CD4-positive, alpha-beta memory T cell (primary cell): ENCODE measurements around the gene PPP1R3E. TPM values are rescaled to one million over a fixed set of nuclear protein-coding genes. Genes with fewer than 3 reads are reported as not detected.

ENCODE experiments used
- CTCF ChIA-PET: fragments of 350-600 bp; sonication (Branson Sonifier 250); formaldehyde crosslinking; loops from one replicate; lab custom pipeline; 2021; ENCODE audit warnings: inconsistent platforms; ENCODE audit not compliant: partially characterized antibody; lab: Charles Lee
- POLR2A ChIA-PET: fragments of 350-600 bp; sonication (Branson Sonifier 250); formaldehyde crosslinking; loops from one replicate; lab custom pipeline; 2021; ENCODE audit not compliant: partially characterized antibody; lab: Charles Lee
- DNase-seq, 5 donors: peaks; one replicate each; pipeline versions ENCODE4 v3.0.0 to v3.0.0-alpha.2; 2020 to 2022; ENCODE audit warnings: mixed read lengths in 1 of 5
- H3K27ac ChIP-seq: one replicate; pipeline ENCODE4 v1.7.0; 2013; ENCODE audit warnings: low read depth, low read length
- H3K27me3 ChIP-seq: 2 replicates; pipeline ENCODE4 v1.7.0; 2013; ENCODE audit warnings: mild to moderate bottlenecking, low read length, moderate library complexity; ENCODE audit not compliant: insufficient read depth
- H3K36me3 ChIP-seq: 2 replicates; pipeline ENCODE4 v1.7.0; 2013; ENCODE audit warnings: mild to moderate bottlenecking, low read length, moderate library complexity; ENCODE audit not compliant: insufficient read depth
- H3K4me1 ChIP-seq: 2 replicates; pipeline ENCODE4 v1.7.0; 2013; ENCODE audit warnings: mild to moderate bottlenecking, low read length, moderate library complexity; ENCODE audit not compliant: insufficient read depth
- H3K4me3 ChIP-seq, 2 donors: one replicate each; pipeline ENCODE4 v1.7.0; 2013; ENCODE audit warnings: low read length in 2 of 2, mild to moderate bottlenecking in 1 of 2
- H3K9me3 ChIP-seq, 2 donors: one replicate each; pipeline ENCODE4 v1.7.0; 2013; ENCODE audit warnings: low read length in 2 of 2, control low read depth in 1 of 2; ENCODE audit not compliant: control insufficient read depth in 1 of 2
- H3K27ac Mint-ChIP-seq, 7 donors: one replicate each; pipeline ENCODE4 v1.8.0; 2020 to 2021; ENCODE audit warnings: mixed read lengths in 7 of 7, mild to moderate bottlenecking in 6 of 7, inconsistent platforms in 3 of 7, moderate library complexity in 3 of 7
- H3K27me3 Mint-ChIP-seq, 2 donors: one replicate each; pipeline ENCODE4 v1.8.0; 2020 to 2021; ENCODE audit warnings: mixed read lengths in 2 of 2
- H3K36me3 Mint-ChIP-seq, 2 donors: one replicate each; pipeline ENCODE4 v1.8.0; 2020 to 2021; ENCODE audit warnings: mixed read lengths in 2 of 2, inconsistent platforms in 1 of 2, mild to moderate bottlenecking in 1 of 2
- H3K4me1 Mint-ChIP-seq, 4 donors: one replicate each; pipeline ENCODE4 v1.8.0; 2020 to 2021; ENCODE audit warnings: mixed read lengths in 4 of 4, mild to moderate bottlenecking in 1 of 4
- H3K4me3 Mint-ChIP-seq, 8 donors: one replicate each; pipeline ENCODE4 v1.8.0; 2020 to 2021; ENCODE audit warnings: mixed read lengths in 8 of 8, mild to moderate bottlenecking in 7 of 8, moderate library complexity in 6 of 8, inconsistent platforms in 3 of 8
- H3K9me3 Mint-ChIP-seq, 8 donors: one replicate each; pipeline ENCODE4 v1.8.0; 2020 to 2021; ENCODE audit warnings: mixed read lengths in 8 of 8, mild to moderate bottlenecking in 5 of 8, inconsistent platforms in 3 of 8, moderate library complexity in 1 of 8
- intact Hi-C: fragments of 100-400 bp; cut with micrococcal nuclease; formaldehyde crosslinking; loops from one replicate; pipeline ENCODE4 v1.15.1; 2023
- polyA plus RNA-seq, 2 donors: library from polyadenylated mRNA; unstranded; fragments of 300-500 nt; fragmentation: Illumina TruSeq; gene quantifications; one replicate each; pipeline ENCODE4 v1.2.3, GENCODE V29; 2021
- total RNA-seq, 2 experiments: library from RNA; stranded (reverse); gene quantifications; one replicate each; pipeline ENCODE4 v1.2.3, GENCODE V29; 2021

The PPP1R3E gene
- total and polyA plus RNA-seq, 4 experiments from 2014 or later: 1.3 to 87.3 (median 42.6) TPM

GRCh38 chr14:23248601-23249000, 54.1 kb downstream of the PPP1R3E start:
- no peak overlapping the region for H3K27ac Mint-ChIP-seq
- H3K9me3 Mint-ChIP-seq: no peaks in the 10 kb centered on the region
- Histone ChIP-seq H3K27ac (no peak overlapping the region), H3K36me3 (no peaks in the 10 kb centered on the region), H3K4me1 (no peaks in the 10 kb centered on the region), H3K9me3 (no peaks in the 10 kb centered on the region), H3K4me3 (no peak overlapping the region), H3K27me3 (no peaks in the 10 kb centered on the region)
- no peaks in the 10 kb centered on the region for H3K36me3 Mint-ChIP-seq
- no peaks in the 10 kb centered on the region for H3K4me1 Mint-ChIP-seq
- ChIA-PET POLR2A (no interaction called here), CTCF (interaction anchor here (1.2 kb wide), 1 partner anchor 14 kb away, joined by 3 read pairs; no protein-coding TSS in a partner anchor)
- intact Hi-C loops: no loop called here
- H3K4me3 Mint-ChIP-seq: no peak overlapping the region
- DNase-seq: no peak
- H3K27me3 Mint-ChIP-seq: peaks cover 9 to 16% of the 10 kb centered on the region in 2 donors

Other genes starting within 250 kb of the PPP1R3E start
- gene CDH24, start 245.3 kb downstream of the PPP1R3E start, total RNA-seq: 1 to 10 TPM; 1.3 to 1.6 TPM
- gene CDH24, start 245.3 kb downstream of the PPP1R3E start, polyA plus RNA-seq: under 1 TPM; 0.15 to 0.53 TPM
- gene ACIN1, start 207.7 kb downstream of the PPP1R3E start, total RNA-seq: 100 to 1,000 TPM; 317 to 327 TPM
- gene ACIN1, start 207.7 kb downstream of the PPP1R3E start, polyA plus RNA-seq: 10 to 100 TPM in 1 of 2 donors, 1 to 10 TPM in 1; 1.2 to 20.5 TPM
- 10 to 100 TPM; 49.7 to 54.0 TPM for gene C14orf119, start 207.4 kb downstream of the PPP1R3E start, total RNA-seq
- gene C14orf119, start 207.4 kb downstream of the PPP1R3E start, polyA plus RNA-seq: 100 to 1,000 TPM in 1 of 2 donors, 10 to 100 TPM in 1; 80.1 to 147 TPM
- not detected for gene CIROP, start 197.9 kb downstream of the PPP1R3E start, total RNA-seq
- gene CIROP, start 197.9 kb downstream of the PPP1R3E start, polyA plus RNA-seq: not detected
- under 1 TPM; 0.69 to 0.84 TPM for gene CEBPE, start 183.6 kb downstream of the PPP1R3E start, total RNA-seq
- gene CEBPE, start 183.6 kb downstream of the PPP1R3E start, polyA plus RNA-seq: under 1 TPM; 0.16 to 0.35 TPM
- gene SLC7A8, start 119.2 kb downstream of the PPP1R3E start, total RNA-seq: 1 to 10 TPM; 2.4 to 4.1 TPM
- under 1 TPM; 0.56 to 0.62 TPM for gene SLC7A8, start 119.2 kb downstream of the PPP1R3E start, polyA plus RNA-seq
- gene RNF212B, start 64.9 kb downstream of the PPP1R3E start, total RNA-seq: not detected
- gene RNF212B, start 64.9 kb downstream of the PPP1R3E start, polyA plus RNA-seq: not detected
- 10 to 100 TPM; 21.0 to 21.7 TPM for gene HOMEZ, start 16.7 kb downstream of the PPP1R3E start, total RNA-seq
- 1 to 10 TPM; 1.5 to 5.7 TPM for gene HOMEZ, start 16.7 kb downstream of the PPP1R3E start, polyA plus RNA-seq
- gene BCL2L2, start 4.0 kb upstream of the PPP1R3E start, total RNA-seq: 1 to 10 TPM; 2.0 to 3.6 TPM
- not detected for gene BCL2L2, start 4.0 kb upstream of the PPP1R3E start, polyA plus RNA-seq
- gene PABPN1, start 18.6 kb upstream of the PPP1R3E start, total RNA-seq: 100 to 1,000 TPM; 194 to 196 TPM
- gene PABPN1, start 18.6 kb upstream of the PPP1R3E start, polyA plus RNA-seq: 100 to 1,000 TPM in 1 of 2 donors, 10 to 100 TPM in 1; 91.7 to 125 TPM
- 10 to 100 TPM; 19.8 to 21.1 TPM for gene SLC22A17, start 50.0 kb upstream of the PPP1R3E start, total RNA-seq
- 1 to 10 TPM; 2.9 to 3.9 TPM for gene SLC22A17, start 50.0 kb upstream of the PPP1R3E start, polyA plus RNA-seq
- not detected for gene EFS, start 62.3 kb upstream of the PPP1R3E start, total RNA-seq
- not detected for gene EFS, start 62.3 kb upstream of the PPP1R3E start, polyA plus RNA-seq
- not detected for gene IL25, start 70.0 kb upstream of the PPP1R3E start, total RNA-seq
- gene IL25, start 70.0 kb upstream of the PPP1R3E start, polyA plus RNA-seq: not detected
- gene CMTM5, start 74.2 kb upstream of the PPP1R3E start, total RNA-seq: not detected
- gene CMTM5, start 74.2 kb upstream of the PPP1R3E start, polyA plus RNA-seq: not detected
- gene MYH6, start 105.4 kb upstream of the PPP1R3E start, total RNA-seq: not detected
- gene MYH6, start 105.4 kb upstream of the PPP1R3E start, polyA plus RNA-seq: not detected
- not detected for gene MYH7, start 132.8 kb upstream of the PPP1R3E start, total RNA-seq
- gene MYH7, start 132.8 kb upstream of the PPP1R3E start, polyA plus RNA-seq: not detected
- 10 to 100 TPM; 60.7 to 63.5 TPM for gene NGDN, start 166.8 kb upstream of the PPP1R3E start, total RNA-seq
- gene NGDN, start 166.8 kb upstream of the PPP1R3E start, polyA plus RNA-seq: 10 to 100 TPM; 61.0 to 95.1 TPM
- gene ZFHX2, start 248.9 kb upstream of the PPP1R3E start, total RNA-seq: under 1 TPM; 0.35 to 0.36 TPM
- gene ZFHX2, start 248.9 kb upstream of the PPP1R3E start, polyA plus RNA-seq: not detected